Vagina (tissue), 2 donors: ENCODE data around the gene AFAP1. TPM values are rescaled to one million over a fixed set of nuclear protein-coding genes. Genes with fewer than 3 reads are reported as not detected.

Source experiments
- DNase-seq, 2 donors: peaks; one replicate each; pipeline ENCODE4 v3.0.0-alpha.2; 2017; ENCODE audit errors: extremely low spot score in 2 of 2
- H3K27ac ChIP-seq: fragments of 200-600 bp; sonication (generic); one replicate; pipeline ENCODE4 v1.5.1; 2019
- H3K27me3 ChIP-seq: fragments of 200-600 bp; sonication (generic); one replicate; pipeline ENCODE4 v1.5.1; 2019
- H3K36me3 ChIP-seq, 2 donors: fragments of 200-600 bp; sonication (generic); one replicate each; pipeline ENCODE4 v1.5.1; 2017 to 2019
- H3K4me1 ChIP-seq: fragments of 200-600 bp; sonication (generic); one replicate; pipeline ENCODE4 v1.5.1; 2019
- H3K4me3 ChIP-seq, 2 donors: fragments of 200-600 bp; sonication (generic); 1 replicate in 1 of 2; 2 replicates in 1 of 2; pipeline ENCODE4 v1.5.1; 2016 to 2019
- H3K9me3 ChIP-seq: fragments of 200-600 bp; sonication (generic); one replicate; pipeline ENCODE4 v1.5.1; 2019
- POLR2A ChIP-seq, 2 donors: fragments of 450-650 bp; IDR thresholded peaks; one replicate each; pipeline ENCODE4 v1.6.1; 2017; ENCODE audit warnings: antibody characterized with exemption in 2 of 2, mild to moderate bottlenecking in 2 of 2, moderate library complexity in 2 of 2
- POLR2AphosphoS5 ChIP-seq, 2 donors: sonication (generic); formaldehyde crosslinking; IDR thresholded peaks; one replicate each; pipeline ENCODE4 v1.9.0; 2017; ENCODE audit warnings: antibody characterized with exemption in 2 of 2, mild to moderate bottlenecking in 2 of 2, low read depth in 1 of 2; ENCODE audit not compliant: insufficient read depth in 1 of 2
- intact Hi-C: fragments of 100-400 bp; cut with DNase I; formaldehyde crosslinking; loops from one replicate; pipeline ENCODE4 v1.15.1; 2023
- total RNA-seq: library from RNA; depleted of rRNA; stranded (reverse); fragments of >200 nt; gene quantifications from one replicate; pipeline ENCODE4 v1.2.3, GENCODE V29; 2016
- TF ChIP-seq, protein P1 (sequence below), 3 experiments: fragments of 450-650 bp in 2 of 3; fragments of 200-600 bp in 1 of 3; sonication (generic) in 1 of 3; IDR thresholded peaks; one replicate each; pipeline ENCODE4 v1.5.1; 2017 to 2019; ENCODE audit warnings: antibody characterized with exemption in 3 of 3, mild to moderate bottlenecking in 2 of 3, moderate library complexity in 2 of 3

The AFAP1 gene
- total RNA-seq, 1 donor from 2014 or later: 20.4 TPM

DNA sequence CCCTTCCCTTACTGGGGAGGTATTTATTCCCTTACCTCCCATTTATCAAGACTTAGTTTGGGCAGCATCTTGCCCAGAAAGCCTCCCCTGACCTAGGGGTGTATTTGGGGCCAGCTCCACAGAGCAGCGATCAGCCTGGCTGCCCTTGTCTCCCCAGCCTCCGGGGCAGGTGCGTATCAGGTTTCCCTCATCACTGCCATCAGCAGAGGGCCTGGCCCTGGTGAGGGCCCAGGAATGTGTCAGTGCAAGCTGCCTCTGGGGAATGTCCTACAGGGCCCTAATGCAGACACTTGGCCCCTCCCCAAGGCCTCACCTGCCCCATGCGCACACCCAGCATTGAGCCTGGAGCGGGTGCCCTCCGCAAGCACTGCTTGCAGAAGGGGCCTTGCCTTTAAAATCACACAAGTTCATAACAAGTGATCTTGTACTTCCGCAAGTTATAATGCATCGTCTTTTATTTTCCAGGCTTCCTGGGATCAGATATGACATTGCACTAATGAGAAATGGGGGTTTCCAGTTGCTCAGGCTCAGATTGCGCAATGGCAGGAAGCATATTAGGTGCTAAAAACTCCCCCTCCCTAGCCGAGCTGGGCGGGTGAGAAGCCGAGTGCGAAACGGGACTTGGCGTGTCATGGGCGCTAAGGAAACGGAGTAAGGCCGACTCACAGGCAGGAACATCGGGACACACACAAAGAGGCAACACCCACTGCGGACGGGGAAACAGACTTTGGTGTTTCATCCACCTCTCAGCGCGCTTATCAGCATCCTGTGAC lies 25.4 kb upstream of the AFAP1 start:
- intact Hi-C loops: no loop called here
- Histone ChIP-seq H3K27ac (no peak overlapping the region), H3K9me3 (no peaks in the 10 kb centered on the region), H3K27me3 (no peaks in the 10 kb centered on the region), H3K4me1 (peaks cover 48% of the 10 kb centered on the region), H3K36me3 (no peaks in the 10 kb centered on the region), H3K4me3 (no peak overlapping the region)
- peak; percentile 40 to 71 for TF ChIP-seq POLR2AphosphoS5 (IDR thresholded peaks at IDR 0.05; ENCODE audit: insufficient read depth in 1 of 2, low read depth in 1 of 2)
- no peak for TF ChIP-seq POLR2A (IDR thresholded peaks at IDR 0.05)
- no peak for DNase-seq

DNA sequence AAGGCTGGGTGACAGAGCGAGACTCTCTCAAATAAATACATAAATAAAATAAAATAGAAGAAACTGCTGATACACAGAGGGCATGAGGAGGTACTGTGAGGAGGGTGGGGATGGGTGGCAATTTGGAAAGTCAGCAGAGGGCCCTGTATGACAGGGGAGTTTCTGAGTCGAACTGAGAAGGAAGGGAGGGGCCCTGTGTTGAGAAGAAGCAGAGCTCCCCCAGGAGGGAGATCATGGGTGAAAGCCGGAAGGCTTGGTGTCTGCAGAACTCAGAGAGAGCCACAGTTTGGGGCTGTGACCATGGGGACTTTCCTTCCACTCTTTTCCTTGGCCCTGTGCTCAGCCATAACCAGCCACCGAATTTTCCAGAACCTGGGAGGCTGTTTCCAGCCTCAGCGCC lies 24.8 kb upstream of the AFAP1 start:
- intact Hi-C loops: no loop called here

GRCh38 chr4:7963691-7964090 lies 24.0 kb upstream of the AFAP1 start:
- DNase-seq: no peak
- Histone ChIP-seq H3K27me3 (no peaks in the 10 kb centered on the region), H3K4me3 (no peak overlapping the region), H3K27ac (no peak overlapping the region), H3K4me1 (peaks cover 43% of the 10 kb centered on the region), H3K36me3 (no peaks in the 10 kb centered on the region), H3K9me3 (no peaks in the 10 kb centered on the region)
- intact Hi-C loops: no loop called here
- TF ChIP-seq POLR2A (IDR thresholded peaks at IDR 0.05) (no peak), POLR2AphosphoS5 (IDR thresholded peaks at IDR 0.05; ENCODE audit: insufficient read depth in 1 of 2, low read depth in 1 of 2) (no peak)
- TF ChIP-seq, protein P1, sequence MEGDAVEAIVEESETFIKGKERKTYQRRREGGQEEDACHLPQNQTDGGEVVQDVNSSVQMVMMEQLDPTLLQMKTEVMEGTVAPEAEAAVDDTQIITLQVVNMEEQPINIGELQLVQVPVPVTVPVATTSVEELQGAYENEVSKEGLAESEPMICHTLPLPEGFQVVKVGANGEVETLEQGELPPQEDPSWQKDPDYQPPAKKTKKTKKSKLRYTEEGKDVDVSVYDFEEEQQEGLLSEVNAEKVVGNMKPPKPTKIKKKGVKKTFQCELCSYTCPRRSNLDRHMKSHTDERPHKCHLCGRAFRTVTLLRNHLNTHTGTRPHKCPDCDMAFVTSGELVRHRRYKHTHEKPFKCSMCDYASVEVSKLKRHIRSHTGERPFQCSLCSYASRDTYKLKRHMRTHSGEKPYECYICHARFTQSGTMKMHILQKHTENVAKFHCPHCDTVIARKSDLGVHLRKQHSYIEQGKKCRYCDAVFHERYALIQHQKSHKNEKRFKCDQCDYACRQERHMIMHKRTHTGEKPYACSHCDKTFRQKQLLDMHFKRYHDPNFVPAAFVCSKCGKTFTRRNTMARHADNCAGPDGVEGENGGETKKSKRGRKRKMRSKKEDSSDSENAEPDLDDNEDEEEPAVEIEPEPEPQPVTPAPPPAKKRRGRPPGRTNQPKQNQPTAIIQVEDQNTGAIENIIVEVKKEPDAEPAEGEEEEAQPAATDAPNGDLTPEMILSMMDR (IDR thresholded peaks at IDR 0.05): no peak

More for the DNA sequence above, 24.8 kb upstream of the AFAP1 start:
- Histone ChIP-seq H3K9me3 (no peaks in the 10 kb centered on the region), H3K4me1 (peaks cover 48% of the 10 kb centered on the region), H3K27ac (no peak overlapping the region), H3K36me3 (no peaks in the 10 kb centered on the region), H3K27me3 (no peaks in the 10 kb centered on the region), H3K4me3 (no peak overlapping the region)
- TF ChIP-seq POLR2AphosphoS5 (IDR thresholded peaks at IDR 0.05; ENCODE audit: insufficient read depth in 1 of 2, low read depth in 1 of 2): no peak
- TF ChIP-seq, protein P1 (IDR thresholded peaks at IDR 0.05): no peak
- no peak for TF ChIP-seq POLR2A (IDR thresholded peaks at IDR 0.05)
- DNase-seq: no peak

DNA sequence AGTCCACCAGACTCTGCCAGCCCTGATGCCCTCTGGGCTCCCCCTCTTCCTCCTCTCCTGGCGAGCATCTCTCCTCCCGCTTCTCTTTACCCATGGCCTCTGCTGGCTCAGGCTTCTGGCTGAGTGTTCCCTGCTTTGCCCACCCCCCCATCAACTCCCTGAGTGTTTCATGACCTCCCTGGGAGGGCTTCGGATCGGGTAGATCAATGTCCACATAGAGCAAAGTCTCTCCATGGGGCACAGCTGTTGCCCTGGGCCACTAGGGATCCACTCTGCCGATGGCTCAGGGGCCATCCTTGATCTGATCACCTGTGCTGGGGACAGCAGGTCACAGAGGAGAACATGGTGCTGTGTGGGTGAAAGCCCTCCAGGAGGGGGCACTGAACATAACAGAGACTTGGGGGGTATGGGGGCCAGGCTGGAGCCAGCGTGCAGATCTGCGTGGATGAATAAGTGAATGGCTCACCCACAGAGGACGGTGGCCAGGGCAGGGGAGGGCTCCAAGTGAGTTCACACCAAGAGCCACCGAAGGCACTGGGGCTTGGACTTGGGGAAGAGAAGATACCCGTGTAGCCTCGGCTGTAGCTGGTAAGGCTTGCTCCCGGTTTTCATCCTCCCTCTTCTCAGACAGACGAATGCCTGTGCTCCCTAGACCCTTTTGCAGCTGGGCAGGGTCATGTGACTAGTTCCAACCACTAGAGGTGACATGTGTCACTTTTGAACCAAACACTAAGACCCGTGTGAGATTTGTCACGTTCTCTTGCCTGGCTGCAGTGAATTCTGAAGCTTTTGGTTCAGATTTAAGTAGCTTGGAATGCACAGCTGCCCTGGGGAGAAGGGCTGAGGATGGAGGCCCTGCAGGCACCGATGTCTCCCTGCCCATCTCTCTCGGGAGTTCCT lies 23.2 kb upstream of the AFAP1 start:
- H3K27me3 ChIP-seq: no peaks in the 10 kb centered on the region
- TF ChIP-seq POLR2AphosphoS5 (IDR thresholded peaks at IDR 0.05; ENCODE audit: insufficient read depth in 1 of 2, low read depth in 1 of 2): no peak
- TF ChIP-seq, protein P1 (IDR thresholded peaks at IDR 0.05): no peak
- TF ChIP-seq POLR2A (IDR thresholded peaks at IDR 0.05): no peak
- H3K27ac ChIP-seq: no peak overlapping the region
- no peak for DNase-seq
- H3K4me1 ChIP-seq: peaks cover 37% of the 10 kb centered on the region
- no peaks in the 10 kb centered on the region for H3K36me3 ChIP-seq
- intact Hi-C loops: no loop called here
- H3K4me3 ChIP-seq: no peak overlapping the region
- H3K9me3 ChIP-seq: no peaks in the 10 kb centered on the region

GRCh38 chr4:7960790-7961655 lies 21.4 kb upstream of the AFAP1 start:
- intact Hi-C loops: no loop called here
- peak in 1 of 2 donors; percentile 94 for TF ChIP-seq POLR2AphosphoS5 (IDR thresholded peaks at IDR 0.05; ENCODE audit: insufficient read depth in 1 of 2, low read depth in 1 of 2)
- TF ChIP-seq, protein P1 (IDR thresholded peaks at IDR 0.05): no peak
- H3K4me3 ChIP-seq: no peak overlapping the region
- no peaks in the 10 kb centered on the region for H3K9me3 ChIP-seq
- no peak for DNase-seq
- H3K27me3 ChIP-seq: no peaks in the 10 kb centered on the region
- H3K36me3 ChIP-seq: no peaks in the 10 kb centered on the region
- H3K4me1 ChIP-seq: peaks cover 39% of the 10 kb centered on the region
- peak overlapping the region; percentile 85 for H3K27ac ChIP-seq
